K562 (cell line): ENCODE data around the gene STC2. TPM values are rescaled to one million over a fixed set of nuclear protein-coding genes. Genes with fewer than 3 reads are reported as not detected.
A peak's percentile ranks its signal among the peaks of the same experiment; 100 is the strongest.

Experiments used
- ASH1L ChIP-seq: fragments of 450-650 bp; IDR thresholded peaks from 2 replicates; pipeline ENCODE4 v1.6.1; 2018; ENCODE audit warnings: borderline replicate concordance, mild to moderate bottlenecking, low read depth; ENCODE audit not compliant: partially characterized antibody
- HDGF ChIP-seq: fragments of 450-650 bp; IDR thresholded peaks from 2 replicates; pipeline ENCODE4 v1.6.1; 2016
- MEIS2 ChIP-seq: fragments of 450-650 bp; IDR thresholded peaks from 2 replicates; pipeline ENCODE4 v1.6.1; 2014; ENCODE audit warnings: mild to moderate bottlenecking; ENCODE audit not compliant: partially characterized antibody
- NBN ChIP-seq: fragments of 450-650 bp; IDR thresholded peaks from 2 replicates; pipeline ENCODE4 v1.6.1; 2016; ENCODE audit warnings: low read depth, mild to moderate bottlenecking
- NFATC3 ChIP-seq: fragments of 450-650 bp; IDR thresholded peaks from 2 replicates; pipeline ENCODE4 v1.6.1; 2017; ENCODE audit warnings: mild to moderate bottlenecking
- NRF1 ChIP-seq, 2 experiments: fragments of 450-650 bp; IDR thresholded peaks in 1 of 2; conservative IDR thresholded peaks in 1 of 2; 2 replicates each; pipeline ENCODE4 v1.6.1; 2014; ENCODE audit warnings: mild to moderate bottlenecking in 2 of 2
- SPI1 ChIP-seq: IDR thresholded peaks from 2 replicates; pipeline ENCODE4 v1.6.1; 2011; ENCODE audit warnings: low read depth, low read length, control low read depth, borderline replicate concordance
- SRSF7 ChIP-seq: fragments of 200-400 bp; formaldehyde crosslinking; optimal IDR thresholded peaks from 2 replicates; pipeline ENCODE3; 2017; ENCODE audit warnings: mild to moderate bottlenecking, low read depth, low read length
- SUPT5H ChIP-seq: fragments of 450-650 bp; IDR thresholded peaks from 2 replicates; pipeline ENCODE4 v1.6.1; 2016
- TRIM28 ChIP-seq: fragments of 450-650 bp; IDR thresholded peaks from 2 replicates; pipeline ENCODE4 v1.6.1; 2017
- WHSC1 ChIP-seq: IDR thresholded peaks from one replicate; pipeline ENCODE4 v1.6.1; 2012; ENCODE audit warnings: low read length, control low read depth, inconsistent platforms
- ZNF274 ChIP-seq: IDR thresholded peaks from 2 replicates; pipeline ENCODE4 v1.6.1; 2011; ENCODE audit warnings: low read depth, mild to moderate bottlenecking, low read length, moderate library complexity, borderline replicate concordance
- ZNF699 ChIP-seq: fragments of 250-450 bp; sonication (Bioruptor Pico); IDR thresholded peaks from 2 replicates; pipeline ENCODE4 v1.8.0; 2021; ENCODE audit warnings: mild to moderate bottlenecking, moderate library complexity; ENCODE audit not compliant: insufficient replicate concordance
- polyA plus RNA-seq, 8 experiments: library from polyadenylated mRNA; depleted of rRNA in 4 of 8; stranded (reverse) in 5 of 8; unstranded in 3 of 8; fragments of >200 nt; fragmentation: Nextera tagmentation in 2 of 8; fragmentation: Illumina TruSeq in 1 of 8; extraction: Ambion mirVana in 2 of 8; extraction: Trizol in 1 of 8; gene quantifications; 2 replicates each; pipeline versions ENCODE4 v1.2.1 to v1.2.3, GENCODE V29; 2011 to 2014; ENCODE audit warnings: inconsistent platforms in 1 of 8, missing spikeins in 1 of 8
- total RNA-seq, 7 experiments: library from RNA; depleted of rRNA in 6 of 7; stranded (reverse); fragments of >200 nt in 6 of 7; fragmentation: Illumina TruSeq in 2 of 7; extraction: Trizol in 2 of 7; gene quantifications; 2 replicates each; pipeline versions ENCODE4 v1.2.1 to v1.2.3, GENCODE V29; 2011 to 2021; ENCODE audit warnings: low replicate concordance in 1 of 7
- TF ChIP-seq, protein P1 (sequence below): fragments of 250-450 bp; sonication (Bioruptor Pico); IDR thresholded peaks from 2 replicates; pipeline ENCODE4 v1.9.0; 2021; ENCODE audit warnings: mild to moderate bottlenecking, inconsistent platforms
- TF ChIP-seq, protein P2 (sequence below), 3 experiments: fragments of 200-800 bp in 1 of 3; sonication (Bioruptor generic) in 1 of 3; sonication (generic) in 1 of 3; formaldehyde crosslinking in 1 of 3; IDR thresholded peaks; 2 replicates each; pipeline versions ENCODE4 v1.6.1 to v1.8.0; 2016 to 2022; ENCODE audit warnings: mild to moderate bottlenecking in 2 of 3, missing compliant biosample characterization in 2 of 3, missing genetic modification characterization in 2 of 3, missing genetic modification reagents in 1 of 3
- TF ChIP-seq, protein P3 (sequence below): fragments of 450-650 bp; IDR thresholded peaks from 2 replicates; pipeline ENCODE4 v1.6.1; 2016; ENCODE audit warnings: antibody characterized with exemption
- TF ChIP-seq, protein P4 (sequence below): sonication (generic); formaldehyde crosslinking; IDR thresholded peaks from 2 replicates; pipeline ENCODE4 v1.8.0; 2022; ENCODE audit warnings: mild to moderate bottlenecking, missing genetic modification reagents
- TF ChIP-seq, protein P5 (sequence below): sonication (generic); formaldehyde crosslinking; IDR thresholded peaks from 2 replicates; pipeline ENCODE4 v1.9.0; 2022; ENCODE audit warnings: mild to moderate bottlenecking, missing genetic modification reagents

Gene STC2
- total and polyA plus RNA-seq, 9 of the 15 experiments (the other 6 are each of a cell fraction or from before 2014, with no cell fraction given), result 0.62 to 31.7 (median 7.4) TPM

DNA sequence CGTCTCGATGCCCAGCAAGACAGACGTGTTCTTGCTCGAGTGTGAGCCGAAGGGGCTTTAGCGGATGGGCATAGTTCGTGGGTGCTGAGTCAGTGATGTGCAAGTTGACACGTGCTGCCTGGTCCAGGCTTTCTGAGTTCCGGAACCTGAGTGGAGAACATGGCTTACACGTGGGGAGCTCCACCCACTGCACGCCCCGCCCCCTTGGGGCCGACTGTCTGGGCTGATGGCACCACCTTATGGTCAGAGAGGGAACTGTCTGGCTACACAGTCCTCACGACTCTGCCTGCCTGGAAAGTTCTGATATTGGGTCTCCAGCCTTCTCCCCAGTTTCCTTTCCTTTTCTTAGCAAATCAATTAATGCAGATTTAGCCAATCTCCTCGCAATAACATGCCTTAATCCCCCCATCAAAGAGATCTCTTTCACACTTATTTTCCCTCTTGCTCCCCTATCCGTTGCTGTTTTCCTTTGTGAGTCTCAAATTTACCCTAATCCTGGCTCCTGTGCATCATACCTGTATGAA lies 3.8 kb upstream of the STC2 start (continued):
- TF ChIP-seq, protein P1, sequence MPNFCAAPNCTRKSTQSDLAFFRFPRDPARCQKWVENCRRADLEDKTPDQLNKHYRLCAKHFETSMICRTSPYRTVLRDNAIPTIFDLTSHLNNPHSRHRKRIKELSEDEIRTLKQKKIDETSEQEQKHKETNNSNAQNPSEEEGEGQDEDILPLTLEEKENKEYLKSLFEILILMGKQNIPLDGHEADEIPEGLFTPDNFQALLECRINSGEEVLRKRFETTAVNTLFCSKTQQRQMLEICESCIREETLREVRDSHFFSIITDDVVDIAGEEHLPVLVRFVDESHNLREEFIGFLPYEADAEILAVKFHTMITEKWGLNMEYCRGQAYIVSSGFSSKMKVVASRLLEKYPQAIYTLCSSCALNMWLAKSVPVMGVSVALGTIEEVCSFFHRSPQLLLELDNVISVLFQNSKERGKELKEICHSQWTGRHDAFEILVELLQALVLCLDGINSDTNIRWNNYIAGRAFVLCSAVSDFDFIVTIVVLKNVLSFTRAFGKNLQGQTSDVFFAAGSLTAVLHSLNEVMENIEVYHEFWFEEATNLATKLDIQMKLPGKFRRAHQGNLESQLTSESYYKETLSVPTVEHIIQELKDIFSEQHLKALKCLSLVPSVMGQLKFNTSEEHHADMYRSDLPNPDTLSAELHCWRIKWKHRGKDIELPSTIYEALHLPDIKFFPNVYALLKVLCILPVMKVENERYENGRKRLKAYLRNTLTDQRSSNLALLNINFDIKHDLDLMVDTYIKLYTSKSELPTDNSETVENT (CRISPR knock-in tag), result no peak
- TF ChIP-seq, protein P2, sequence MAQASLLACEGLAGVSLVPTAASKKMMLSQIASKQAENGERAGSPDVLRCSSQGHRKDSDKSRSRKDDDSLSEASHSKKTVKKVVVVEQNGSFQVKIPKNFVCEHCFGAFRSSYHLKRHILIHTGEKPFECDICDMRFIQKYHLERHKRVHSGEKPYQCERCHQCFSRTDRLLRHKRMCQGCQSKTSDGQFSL (CRISPR knock-in tag; IDR thresholded peaks at IDR 0.05), result no peak
- TF ChIP-seq, protein P2 (tag; IDR thresholded peaks at IDR 0.05), result no peak
- TF ChIP-seq SUPT5H (no peak), ZNF274 (no peak), NRF1 (conservative IDR thresholded peaks at IDR 0.05 in 1 of 2, IDR thresholded peaks at IDR 0.05 in 1 of 2) (no peak), ZNF699 (CRISPR knock-in tag) (no peak), SPI1 (no peak), HDGF (no peak; the same call in 1 of the 2 replicates), ASH1L (no peak), MEIS2 (no peak), NBN (no peak), SRSF7 (no peak), WHSC1 (no peak), NFATC3 (no peak), TRIM28 (no peak)
- TF ChIP-seq, protein P3, sequence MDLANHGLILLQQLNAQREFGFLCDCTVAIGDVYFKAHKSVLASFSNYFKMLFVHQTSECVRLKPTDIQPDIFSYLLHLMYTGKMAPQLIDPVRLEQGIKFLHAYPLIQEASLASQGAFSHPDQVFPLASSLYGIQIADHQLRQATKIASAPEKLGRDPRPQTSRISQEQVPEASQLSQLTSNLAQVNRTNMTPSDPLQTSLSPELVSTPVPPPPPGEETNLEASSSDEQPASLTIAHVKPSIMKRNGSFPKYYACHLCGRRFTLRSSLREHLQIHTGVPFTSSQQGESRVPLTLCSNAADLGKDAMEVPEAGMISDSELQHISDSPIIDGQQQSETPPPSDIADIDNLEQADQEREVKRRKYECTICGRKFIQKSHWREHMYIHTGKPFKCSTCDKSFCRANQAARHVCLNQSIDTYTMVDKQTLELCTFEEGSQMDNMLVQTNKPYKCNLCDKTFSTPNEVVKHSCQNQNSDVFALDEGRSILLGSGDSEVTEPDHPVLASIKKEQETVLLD, result no peak
- TF ChIP-seq, protein P4, sequence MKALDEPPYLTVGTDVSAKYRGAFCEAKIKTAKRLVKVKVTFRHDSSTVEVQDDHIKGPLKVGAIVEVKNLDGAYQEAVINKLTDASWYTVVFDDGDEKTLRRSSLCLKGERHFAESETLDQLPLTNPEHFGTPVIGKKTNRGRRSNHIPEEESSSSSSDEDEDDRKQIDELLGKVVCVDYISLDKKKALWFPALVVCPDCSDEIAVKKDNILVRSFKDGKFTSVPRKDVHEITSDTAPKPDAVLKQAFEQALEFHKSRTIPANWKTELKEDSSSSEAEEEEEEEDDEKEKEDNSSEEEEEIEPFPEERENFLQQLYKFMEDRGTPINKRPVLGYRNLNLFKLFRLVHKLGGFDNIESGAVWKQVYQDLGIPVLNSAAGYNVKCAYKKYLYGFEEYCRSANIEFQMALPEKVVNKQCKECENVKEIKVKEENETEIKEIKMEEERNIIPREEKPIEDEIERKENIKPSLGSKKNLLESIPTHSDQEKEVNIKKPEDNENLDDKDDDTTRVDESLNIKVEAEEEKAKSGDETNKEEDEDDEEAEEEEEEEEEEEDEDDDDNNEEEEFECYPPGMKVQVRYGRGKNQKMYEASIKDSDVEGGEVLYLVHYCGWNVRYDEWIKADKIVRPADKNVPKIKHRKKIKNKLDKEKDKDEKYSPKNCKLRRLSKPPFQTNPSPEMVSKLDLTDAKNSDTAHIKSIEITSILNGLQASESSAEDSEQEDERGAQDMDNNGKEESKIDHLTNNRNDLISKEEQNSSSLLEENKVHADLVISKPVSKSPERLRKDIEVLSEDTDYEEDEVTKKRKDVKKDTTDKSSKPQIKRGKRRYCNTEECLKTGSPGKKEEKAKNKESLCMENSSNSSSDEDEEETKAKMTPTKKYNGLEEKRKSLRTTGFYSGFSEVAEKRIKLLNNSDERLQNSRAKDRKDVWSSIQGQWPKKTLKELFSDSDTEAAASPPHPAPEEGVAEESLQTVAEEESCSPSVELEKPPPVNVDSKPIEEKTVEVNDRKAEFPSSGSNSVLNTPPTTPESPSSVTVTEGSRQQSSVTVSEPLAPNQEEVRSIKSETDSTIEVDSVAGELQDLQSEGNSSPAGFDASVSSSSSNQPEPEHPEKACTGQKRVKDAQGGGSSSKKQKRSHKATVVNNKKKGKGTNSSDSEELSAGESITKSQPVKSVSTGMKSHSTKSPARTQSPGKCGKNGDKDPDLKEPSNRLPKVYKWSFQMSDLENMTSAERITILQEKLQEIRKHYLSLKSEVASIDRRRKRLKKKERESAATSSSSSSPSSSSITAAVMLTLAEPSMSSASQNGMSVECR (CRISPR knock-in tag), result peak; percentile 37; the same call in 1 of the 2 replicates
- TF ChIP-seq, protein P5, sequence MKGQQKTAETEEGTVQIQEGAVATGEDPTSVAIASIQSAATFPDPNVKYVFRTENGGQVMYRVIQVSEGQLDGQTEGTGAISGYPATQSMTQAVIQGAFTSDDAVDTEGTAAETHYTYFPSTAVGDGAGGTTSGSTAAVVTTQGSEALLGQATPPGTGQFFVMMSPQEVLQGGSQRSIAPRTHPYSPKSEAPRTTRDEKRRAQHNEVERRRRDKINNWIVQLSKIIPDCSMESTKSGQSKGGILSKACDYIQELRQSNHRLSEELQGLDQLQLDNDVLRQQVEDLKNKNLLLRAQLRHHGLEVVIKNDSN (CRISPR knock-in tag), result peak; percentile 83
